Activated T-helper 1 cell treated with anti-CD3 and anti-CD28 coated beads, Interleukin-2, amount 50 U/mL, for 16 hours (primary cell): ENCODE measurements around the gene ESPNL.

Experiments
- DNase-seq, 2 donors: peaks; one replicate each; pipeline ENCODE4 v3.0.0-alpha.2; 2020; ENCODE audit warnings: low read depth in 1 of 2, low spot score in 1 of 2

The ESPNL gene

DNA sequence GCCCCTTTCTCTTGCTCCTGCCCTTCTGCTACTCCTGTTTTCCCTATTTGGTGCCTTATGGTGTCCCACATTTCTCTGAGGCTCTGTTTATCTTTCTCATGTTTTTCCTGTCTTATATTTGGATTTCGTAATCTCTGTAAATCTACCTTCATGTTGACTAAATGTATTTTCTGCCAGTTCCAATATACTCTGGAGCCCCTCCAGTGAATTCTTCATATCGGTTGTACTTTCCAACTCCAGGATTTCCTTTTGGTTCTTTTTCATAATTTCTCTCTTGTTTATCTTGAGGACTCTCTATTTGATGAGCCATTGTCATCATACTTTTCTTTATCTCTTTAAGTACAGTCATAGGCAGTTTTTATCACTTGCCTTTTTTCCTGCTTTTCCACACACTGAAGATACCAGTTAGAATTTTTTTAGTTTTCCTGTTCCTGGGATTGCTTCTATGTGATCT lies 20.2 kb upstream of the ESPNL start:
- no peak for DNase-seq

DNA sequence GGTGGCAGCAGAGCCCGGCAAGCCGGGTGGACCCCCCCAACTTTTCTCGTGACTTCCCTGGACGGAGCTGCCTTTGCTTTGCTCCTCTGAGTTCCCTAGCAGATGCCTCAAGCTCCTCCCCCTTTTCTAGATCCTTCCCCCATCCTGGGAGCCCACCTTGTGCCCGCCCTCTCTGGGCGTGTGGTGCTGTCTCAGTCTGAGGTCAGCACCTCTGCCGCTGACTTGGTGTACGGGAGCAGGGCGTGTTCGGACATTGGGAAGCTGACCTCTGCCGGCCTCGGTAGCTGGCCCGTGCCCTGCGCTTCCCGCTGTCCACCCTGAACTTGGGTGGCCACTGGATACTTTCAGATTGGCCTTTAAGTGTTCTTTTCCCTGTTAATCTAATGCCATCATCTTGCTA lies 19.6 kb upstream of the ESPNL start:
- no peak for DNase-seq

- no peak for DNase-seq
Observed at GRCh38 chr2:238081150-238081549, 19.0 kb upstream of the ESPNL start.

- DNase-seq, result no peak
Observed at GRCh38 chr2:238081561-238081960, 18.6 kb upstream of the ESPNL start.

GRCh38 chr2:238082151-238082550 lies 18.0 kb upstream of the ESPNL start:
- DNase-seq, result no peak

DNA sequence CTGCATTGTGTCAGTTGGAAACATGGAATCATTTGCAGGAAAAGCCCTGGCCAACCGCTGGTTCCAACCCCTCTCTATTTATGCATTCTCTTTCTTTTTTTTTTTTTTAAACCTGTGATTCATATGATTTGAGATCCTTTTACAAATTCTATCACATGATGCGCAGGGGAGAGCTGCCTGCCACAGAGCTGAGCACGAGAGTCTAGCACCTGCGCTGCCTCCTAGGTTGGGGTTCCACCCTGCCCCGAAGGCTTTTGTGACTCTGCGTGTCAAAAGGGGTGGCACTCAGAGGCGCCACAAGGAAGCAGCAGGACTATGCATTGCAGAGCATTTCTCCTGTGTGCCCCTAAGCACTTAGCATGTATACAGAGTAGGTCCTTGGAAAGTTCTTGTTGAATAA lies 17.3 kb upstream of the ESPNL start:
- no peak for DNase-seq

GRCh38 chr2:238083919-238084318 lies 16.2 kb upstream of the ESPNL start:
- DNase-seq, result no peak

DNA sequence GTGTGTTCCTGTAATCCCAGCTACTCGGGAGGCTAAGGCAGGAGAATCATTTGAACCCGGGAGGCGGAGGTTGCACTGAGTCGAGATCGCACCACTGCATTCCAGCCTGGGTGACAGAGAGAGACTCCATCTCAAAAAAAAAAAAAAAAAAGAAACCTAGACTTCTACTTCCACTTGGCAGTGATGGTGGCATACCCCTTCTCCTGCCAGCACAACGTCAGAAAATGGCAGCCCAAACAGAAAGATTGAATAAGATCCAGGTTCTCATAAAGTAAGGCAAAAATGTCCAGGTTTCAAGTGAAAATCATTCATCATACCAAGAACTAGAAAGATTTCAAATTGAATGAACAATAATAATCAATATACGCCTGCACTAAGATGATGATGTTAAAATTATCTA lies 15.4 kb upstream of the ESPNL start:
- DNase-seq, result no peak

- DNase-seq, result no peak
Observed at GRCh38 chr2:238085899-238086298, 14.2 kb upstream of the ESPNL start.

DNA sequence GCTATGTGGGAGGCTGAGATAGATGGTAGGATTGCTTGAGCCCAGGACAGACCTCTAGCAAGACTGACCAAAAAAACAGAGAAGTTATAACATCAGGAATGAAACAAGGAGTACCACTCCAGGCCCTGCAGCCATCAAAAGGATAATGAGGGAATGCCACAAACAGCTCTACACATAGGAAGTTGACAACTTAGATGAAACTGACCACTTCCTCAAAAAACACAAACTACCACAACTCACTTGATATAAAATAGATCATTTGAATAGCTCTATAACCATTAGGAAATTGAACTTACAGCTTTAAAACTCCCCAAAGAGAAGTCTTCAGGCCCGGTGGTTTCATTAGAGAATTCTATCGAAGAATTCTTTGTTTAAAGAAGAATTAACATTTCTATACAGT lies 12.9 kb upstream of the ESPNL start:
- no peak for DNase-seq

- no peak for DNase-seq
Observed at GRCh38 chr2:238090887-238091286, 9.3 kb upstream of the ESPNL start.

- DNase-seq, result no peak
Observed at GRCh38 chr2:238091436-238092060, 8.6 kb upstream of the ESPNL start.

DNA sequence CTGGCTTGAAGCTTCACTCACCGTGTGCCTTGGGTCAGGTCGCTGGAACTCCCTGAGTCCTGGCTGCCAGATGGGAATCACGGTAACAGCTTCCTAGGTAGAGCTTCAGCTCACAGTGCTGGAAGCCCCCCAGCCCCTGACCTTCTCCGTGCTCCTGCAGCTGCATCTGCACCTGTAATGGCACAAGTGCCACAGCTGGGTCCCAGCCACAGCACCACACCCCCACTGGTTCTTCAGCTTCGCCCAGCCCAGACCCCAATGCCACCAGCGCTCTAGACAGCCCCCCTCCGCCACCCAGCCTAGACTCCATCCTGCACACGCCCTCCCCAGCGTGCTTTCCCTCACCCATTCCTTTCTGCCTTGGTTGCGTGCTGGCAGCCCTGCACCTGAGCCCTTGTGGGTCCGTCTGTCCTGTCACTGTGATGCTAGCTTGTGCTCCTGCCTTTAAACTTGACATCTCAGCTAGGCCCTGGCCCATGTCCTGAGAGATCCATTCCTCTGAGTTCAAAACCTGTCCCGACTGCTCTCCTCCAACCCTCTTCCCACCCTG lies 7.6 kb upstream of the ESPNL start:
- DNase-seq, result no peak

DNA sequence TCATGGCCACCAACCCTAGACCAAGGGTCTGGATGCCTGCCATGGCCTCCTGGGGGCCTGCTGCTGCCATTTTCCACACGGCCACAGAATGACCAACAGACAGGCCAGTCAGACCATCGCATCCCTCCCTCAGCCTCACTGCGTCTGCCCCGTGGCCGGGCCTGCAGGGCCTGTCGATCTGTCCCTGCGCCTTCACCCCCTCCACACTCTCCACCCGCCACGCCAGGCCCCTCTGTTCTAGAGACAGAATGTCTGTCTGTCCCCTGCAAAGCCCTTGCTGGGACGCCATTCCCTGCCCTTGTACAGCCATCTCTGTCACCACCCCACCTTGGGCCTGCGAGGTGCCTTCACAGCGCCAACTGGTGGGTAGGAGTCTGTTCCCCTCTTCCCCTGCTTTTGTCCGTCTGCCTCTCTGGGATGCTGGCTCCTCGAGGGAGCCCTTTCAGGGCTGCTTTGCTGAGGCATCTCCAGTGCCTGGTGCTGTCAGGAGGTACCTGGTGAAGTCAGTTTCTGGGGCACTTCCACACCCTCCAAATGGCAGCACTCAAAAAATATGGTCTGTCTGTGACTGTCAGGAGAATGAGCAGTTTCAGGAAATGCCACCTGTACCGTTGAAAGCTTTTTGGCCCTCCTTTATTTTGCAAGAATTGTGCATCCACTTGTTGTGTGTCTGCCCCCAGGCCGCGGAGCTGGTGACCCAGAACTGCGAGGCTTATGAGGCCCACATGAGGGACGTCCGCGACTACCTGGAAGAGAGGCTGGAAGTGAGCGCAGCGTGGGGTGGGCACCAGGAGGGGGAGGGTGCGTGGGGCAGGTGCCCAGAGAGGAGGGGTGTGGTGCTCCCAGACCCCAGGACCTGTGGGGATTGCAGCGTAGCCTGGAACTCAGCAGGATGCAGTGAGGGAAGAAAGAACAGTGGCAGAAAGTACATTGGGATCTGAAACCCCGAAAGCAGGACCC lies 6.7 kb upstream of the ESPNL start:
- DNase-seq, result no peak

- DNase-seq, result no peak
Observed at GRCh38 chr2:238094438-238095022, 5.6 kb upstream of the ESPNL start.

DNA sequence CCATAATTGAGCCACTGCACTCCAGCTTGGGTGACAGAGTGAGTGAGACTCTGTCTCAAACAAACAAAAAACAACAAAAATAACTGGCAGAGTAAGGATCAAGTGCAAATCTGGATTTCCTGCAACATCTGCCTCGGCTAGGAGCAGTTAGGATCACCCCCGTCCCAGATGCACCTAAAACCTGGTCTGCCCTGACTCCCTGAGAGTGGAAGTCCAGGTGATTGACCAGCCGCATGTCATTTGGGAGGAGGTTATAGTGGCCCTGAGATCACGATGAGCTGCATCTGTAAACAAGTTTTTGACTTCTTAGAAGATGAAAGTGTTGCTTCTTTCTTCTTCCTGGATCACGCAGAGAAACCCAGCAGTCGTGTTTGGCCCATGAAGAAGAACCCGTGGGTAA lies 5.0 kb upstream of the ESPNL start:
- no peak for DNase-seq

- no peak for DNase-seq
Observed at GRCh38 chr2:238096311-238097011, 3.7 kb upstream of the ESPNL start.

DNA sequence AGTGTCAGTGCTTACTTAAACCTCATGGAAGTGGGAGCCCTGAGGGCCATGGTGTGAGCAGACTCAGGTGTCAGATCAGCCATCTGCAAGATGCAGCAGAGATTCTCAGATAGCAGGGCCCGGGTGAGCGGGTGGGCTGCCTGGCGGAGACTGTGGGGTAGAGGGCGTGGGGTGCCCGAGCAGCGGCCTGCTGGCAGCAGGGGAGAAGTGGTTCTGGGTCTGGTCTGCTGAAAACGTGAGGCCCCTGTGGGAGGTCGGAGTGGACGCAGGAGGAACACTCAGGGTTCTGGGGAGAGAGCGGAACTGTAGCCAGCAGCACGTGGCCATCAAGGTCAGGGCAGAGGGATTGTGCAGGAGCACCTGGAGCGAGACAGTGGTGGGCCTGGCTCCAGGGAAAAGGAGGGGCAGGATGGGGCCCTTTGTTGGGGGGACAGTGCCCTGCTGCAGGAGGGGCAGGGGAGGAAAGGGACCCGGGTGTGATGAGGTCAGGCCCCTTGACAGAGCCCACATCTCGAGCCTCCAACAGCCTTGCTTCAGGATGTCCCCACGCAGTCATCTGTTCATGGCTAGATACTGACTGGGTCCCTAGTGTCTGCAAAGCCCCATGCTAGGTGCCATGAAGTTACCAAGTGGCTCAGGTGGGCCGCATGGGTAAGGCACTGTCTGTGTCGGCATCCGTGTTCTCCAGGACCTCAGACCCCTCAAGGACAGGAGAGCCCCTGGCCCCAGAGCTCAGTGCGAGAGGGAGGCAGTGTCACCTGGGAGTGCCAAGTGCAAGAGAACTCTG lies 2.7 kb upstream of the ESPNL start:
- no peak for DNase-seq

GRCh38 chr2:238097988-238098871 lies 1.9 kb upstream of the ESPNL start:
- no peak for DNase-seq
